Mammary epithelial cell (primary cell): Measurements from ENCODE around the gene AZI2.

Source experiments
- EZH2 ChIP-seq: IDR thresholded peaks from 2 replicates; pipeline ENCODE4 v1.6.1; 2012; ENCODE audit warnings: low read length, inconsistent platforms, borderline replicate concordance
- TF ChIP-seq, protein P1 (sequence below), 2 donors: IDR thresholded peaks in 1 of 2; conservative IDR thresholded peaks in 1 of 2; 2 replicates each; pipeline ENCODE4 v1.5.1; 2011 to 2012; ENCODE audit warnings: inconsistent platforms in 2 of 2, low read length in 2 of 2, mild to moderate bottlenecking in 2 of 2, control low read depth in 1 of 2, low read depth in 1 of 2; ENCODE audit not compliant: insufficient read depth in 1 of 2; ENCODE audit errors: extremely low read depth in 1 of 2

DNA sequence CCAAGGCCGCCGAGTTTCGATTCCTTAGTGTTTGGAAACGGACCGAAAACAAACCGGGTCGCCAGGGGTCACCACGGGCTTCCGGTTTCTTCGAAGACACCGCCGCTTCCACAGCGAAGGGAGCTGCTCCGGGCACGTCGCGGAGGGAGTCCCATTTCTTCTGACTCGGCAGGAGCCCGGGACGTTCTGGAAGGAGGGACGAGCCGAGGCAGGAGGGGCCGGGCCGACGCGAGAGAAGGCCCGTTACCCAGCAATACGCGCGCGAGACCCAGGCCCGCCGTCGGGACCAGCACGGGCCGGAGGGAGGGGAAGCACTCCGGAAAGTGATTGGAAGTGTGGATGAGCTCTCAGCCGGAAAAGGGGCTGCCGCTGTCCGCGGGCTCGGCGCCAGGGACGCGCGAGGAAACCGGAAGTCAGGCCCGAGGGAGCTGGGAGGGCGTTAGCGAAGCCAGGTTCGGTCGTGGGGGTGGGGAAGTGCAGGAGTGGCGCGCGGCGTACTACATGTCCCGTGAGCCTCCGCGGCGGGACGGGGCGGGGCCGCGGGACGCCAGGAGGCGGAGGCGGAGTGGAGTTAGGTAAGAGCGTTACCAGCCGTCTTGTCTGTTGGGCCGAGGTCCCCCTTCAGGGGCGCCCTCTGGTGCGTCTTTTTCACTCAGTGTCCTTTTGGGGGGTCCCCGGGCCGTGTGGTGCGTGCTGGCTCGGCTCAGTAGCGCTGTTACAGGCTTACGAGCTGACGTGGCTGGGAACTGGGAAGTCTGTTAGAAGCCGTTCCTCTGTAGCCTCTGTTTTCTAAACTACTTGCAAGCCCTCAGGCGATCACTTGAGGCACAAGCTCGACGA, at the start of gene AZI2, which contains the start of gene ZCWPW2:
- TF ChIP-seq, protein P1, sequence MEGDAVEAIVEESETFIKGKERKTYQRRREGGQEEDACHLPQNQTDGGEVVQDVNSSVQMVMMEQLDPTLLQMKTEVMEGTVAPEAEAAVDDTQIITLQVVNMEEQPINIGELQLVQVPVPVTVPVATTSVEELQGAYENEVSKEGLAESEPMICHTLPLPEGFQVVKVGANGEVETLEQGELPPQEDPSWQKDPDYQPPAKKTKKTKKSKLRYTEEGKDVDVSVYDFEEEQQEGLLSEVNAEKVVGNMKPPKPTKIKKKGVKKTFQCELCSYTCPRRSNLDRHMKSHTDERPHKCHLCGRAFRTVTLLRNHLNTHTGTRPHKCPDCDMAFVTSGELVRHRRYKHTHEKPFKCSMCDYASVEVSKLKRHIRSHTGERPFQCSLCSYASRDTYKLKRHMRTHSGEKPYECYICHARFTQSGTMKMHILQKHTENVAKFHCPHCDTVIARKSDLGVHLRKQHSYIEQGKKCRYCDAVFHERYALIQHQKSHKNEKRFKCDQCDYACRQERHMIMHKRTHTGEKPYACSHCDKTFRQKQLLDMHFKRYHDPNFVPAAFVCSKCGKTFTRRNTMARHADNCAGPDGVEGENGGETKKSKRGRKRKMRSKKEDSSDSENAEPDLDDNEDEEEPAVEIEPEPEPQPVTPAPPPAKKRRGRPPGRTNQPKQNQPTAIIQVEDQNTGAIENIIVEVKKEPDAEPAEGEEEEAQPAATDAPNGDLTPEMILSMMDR (conservative IDR thresholded peaks at IDR 0.05 in 1 of 2, IDR thresholded peaks at IDR 0.05 in 1 of 2; ENCODE audit: extremely low read depth in 1 of 2, insufficient read depth in 1 of 2, low read depth in 1 of 2, low read length in 2 of 2) = peak in 1 of 2 donors; percentile 31
- no peak for TF ChIP-seq EZH2
